ENCODE measurements around the gene FGF2. TPM values are rescaled to one million over a fixed set of nuclear protein-coding genes. Genes with fewer than 3 reads are reported as not detected.
A peak's percentile ranks its signal among the peaks of the same experiment; 100 is the strongest.

FGF2 gene
- total RNA-seq, 1 experiment from 2014 or later = 115 TPM

DNA sequence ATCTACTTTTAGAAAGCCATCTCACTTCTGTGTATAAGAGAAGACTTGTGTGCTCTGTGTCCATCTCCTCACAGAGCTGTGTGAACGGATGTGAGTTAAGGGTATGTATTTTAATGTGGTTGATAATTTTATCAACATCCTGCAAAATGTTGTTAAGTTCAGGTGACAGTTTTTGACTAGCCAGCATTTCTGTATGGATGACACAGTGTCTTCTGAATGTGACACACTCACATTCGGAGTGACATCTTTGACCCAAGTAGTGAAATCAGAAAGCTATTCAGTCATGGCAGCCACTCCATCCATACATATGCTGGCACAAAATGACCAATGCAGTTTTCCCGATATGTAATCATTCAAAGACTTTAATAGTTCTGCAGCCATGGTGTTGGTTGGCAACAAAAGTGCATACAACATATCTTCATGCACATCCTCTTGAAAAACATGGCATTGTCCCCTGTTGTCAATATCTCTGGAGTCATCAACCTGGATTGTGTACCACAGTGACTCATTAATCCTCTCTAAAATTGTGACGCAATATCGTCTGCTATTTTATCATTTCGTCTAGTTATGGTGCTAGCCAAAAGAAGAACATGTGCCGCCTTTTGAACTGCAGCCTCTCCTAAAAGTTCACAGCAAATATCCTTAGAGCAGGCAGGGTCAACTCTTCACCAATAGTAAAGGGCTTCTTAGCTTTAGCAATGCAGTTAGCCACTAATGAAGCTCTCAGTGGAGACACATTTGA is 6.8 kb upstream of the FGF2 start (continued):
- TF ChIP-seq, protein P1, sequence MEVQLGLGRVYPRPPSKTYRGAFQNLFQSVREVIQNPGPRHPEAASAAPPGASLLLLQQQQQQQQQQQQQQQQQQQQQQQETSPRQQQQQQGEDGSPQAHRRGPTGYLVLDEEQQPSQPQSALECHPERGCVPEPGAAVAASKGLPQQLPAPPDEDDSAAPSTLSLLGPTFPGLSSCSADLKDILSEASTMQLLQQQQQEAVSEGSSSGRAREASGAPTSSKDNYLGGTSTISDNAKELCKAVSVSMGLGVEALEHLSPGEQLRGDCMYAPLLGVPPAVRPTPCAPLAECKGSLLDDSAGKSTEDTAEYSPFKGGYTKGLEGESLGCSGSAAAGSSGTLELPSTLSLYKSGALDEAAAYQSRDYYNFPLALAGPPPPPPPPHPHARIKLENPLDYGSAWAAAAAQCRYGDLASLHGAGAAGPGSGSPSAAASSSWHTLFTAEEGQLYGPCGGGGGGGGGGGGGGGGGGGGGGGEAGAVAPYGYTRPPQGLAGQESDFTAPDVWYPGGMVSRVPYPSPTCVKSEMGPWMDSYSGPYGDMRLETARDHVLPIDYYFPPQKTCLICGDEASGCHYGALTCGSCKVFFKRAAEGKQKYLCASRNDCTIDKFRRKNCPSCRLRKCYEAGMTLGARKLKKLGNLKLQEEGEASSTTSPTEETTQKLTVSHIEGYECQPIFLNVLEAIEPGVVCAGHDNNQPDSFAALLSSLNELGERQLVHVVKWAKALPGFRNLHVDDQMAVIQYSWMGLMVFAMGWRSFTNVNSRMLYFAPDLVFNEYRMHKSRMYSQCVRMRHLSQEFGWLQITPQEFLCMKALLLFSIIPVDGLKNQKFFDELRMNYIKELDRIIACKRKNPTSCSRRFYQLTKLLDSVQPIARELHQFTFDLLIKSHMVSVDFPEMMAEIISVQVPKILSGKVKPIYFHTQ (CRISPR knock-in tag; IDR thresholded peaks at IDR 0.05) = no peak
- TF ChIP-seq, protein P2, sequence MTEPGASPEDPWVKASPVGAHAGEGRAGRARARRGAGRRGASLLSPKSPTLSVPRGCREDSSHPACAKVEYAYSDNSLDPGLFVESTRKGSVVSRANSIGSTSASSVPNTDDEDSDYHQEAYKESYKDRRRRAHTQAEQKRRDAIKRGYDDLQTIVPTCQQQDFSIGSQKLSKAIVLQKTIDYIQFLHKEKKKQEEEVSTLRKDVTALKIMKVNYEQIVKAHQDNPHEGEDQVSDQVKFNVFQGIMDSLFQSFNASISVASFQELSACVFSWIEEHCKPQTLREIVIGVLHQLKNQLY (CRISPR knock-in tag; IDR thresholded peaks at IDR 0.05) = no peak
- TF ChIP-seq, protein P3, sequence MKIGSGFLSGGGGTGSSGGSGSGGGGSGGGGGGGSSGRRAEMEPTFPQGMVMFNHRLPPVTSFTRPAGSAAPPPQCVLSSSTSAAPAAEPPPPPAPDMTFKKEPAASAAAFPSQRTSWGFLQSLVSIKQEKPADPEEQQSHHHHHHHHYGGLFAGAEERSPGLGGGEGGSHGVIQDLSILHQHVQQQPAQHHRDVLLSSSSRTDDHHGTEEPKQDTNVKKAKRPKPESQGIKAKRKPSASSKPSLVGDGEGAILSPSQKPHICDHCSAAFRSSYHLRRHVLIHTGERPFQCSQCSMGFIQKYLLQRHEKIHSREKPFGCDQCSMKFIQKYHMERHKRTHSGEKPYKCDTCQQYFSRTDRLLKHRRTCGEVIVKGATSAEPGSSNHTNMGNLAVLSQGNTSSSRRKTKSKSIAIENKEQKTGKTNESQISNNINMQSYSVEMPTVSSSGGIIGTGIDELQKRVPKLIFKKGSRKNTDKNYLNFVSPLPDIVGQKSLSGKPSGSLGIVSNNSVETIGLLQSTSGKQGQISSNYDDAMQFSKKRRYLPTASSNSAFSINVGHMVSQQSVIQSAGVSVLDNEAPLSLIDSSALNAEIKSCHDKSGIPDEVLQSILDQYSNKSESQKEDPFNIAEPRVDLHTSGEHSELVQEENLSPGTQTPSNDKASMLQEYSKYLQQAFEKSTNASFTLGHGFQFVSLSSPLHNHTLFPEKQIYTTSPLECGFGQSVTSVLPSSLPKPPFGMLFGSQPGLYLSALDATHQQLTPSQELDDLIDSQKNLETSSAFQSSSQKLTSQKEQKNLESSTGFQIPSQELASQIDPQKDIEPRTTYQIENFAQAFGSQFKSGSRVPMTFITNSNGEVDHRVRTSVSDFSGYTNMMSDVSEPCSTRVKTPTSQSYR (CRISPR knock-in tag; IDR thresholded peaks at IDR 0.05) = no peak
- TF ChIP-seq, protein P4, sequence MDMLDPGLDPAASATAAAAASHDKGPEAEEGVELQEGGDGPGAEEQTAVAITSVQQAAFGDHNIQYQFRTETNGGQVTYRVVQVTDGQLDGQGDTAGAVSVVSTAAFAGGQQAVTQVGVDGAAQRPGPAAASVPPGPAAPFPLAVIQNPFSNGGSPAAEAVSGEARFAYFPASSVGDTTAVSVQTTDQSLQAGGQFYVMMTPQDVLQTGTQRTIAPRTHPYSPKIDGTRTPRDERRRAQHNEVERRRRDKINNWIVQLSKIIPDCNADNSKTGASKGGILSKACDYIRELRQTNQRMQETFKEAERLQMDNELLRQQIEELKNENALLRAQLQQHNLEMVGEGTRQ (CRISPR knock-in tag; IDR thresholded peaks at IDR 0.05) = no peak
- TF ChIP-seq, protein P5, sequence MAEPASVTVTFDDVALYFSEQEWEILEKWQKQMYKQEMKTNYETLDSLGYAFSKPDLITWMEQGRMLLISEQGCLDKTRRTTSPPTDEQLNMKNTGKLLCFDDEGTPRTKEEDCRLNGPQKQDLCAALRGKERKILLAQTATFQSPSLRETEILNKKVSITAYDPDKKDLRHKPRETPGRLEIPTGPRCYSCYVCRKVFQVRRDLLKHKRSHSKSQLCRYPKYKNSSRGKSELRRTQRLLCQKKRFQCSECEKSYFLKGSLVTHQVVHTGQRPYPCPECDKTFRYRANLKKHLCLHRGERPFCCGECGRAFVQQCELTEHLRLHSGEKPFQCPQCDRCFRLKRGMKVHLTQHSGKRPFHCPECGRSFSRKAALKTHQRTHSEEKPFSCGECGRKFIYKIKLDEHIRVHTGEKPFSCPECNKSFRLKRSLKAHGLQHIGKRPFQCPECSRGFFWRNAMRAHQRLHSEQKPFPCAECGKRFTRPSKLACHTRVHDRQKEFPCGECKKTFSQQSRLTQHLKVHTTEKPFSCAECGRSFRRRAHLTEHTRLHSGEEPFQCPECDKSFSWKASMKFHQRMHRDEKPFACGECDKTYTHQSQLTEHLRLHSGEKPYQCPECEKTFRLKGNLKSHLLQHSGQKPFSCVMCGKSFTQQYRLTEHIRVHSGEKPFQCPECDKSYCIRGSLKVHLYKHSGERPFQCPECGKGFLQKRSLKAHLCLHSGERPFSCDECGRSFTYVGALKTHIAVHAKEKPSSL (CRISPR knock-in tag; conservative IDR thresholded peaks at IDR 0.05) = no peak
- TF ChIP-seq, protein P6, sequence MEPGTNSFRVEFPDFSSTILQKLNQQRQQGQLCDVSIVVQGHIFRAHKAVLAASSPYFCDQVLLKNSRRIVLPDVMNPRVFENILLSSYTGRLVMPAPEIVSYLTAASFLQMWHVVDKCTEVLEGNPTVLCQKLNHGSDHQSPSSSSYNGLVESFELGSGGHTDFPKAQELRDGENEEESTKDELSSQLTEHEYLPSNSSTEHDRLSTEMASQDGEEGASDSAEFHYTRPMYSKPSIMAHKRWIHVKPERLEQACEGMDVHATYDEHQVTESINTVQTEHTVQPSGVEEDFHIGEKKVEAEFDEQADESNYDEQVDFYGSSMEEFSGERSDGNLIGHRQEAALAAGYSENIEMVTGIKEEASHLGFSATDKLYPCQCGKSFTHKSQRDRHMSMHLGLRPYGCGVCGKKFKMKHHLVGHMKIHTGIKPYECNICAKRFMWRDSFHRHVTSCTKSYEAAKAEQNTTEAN (CRISPR knock-in tag; IDR thresholded peaks at IDR 0.05) = no peak
- TF ChIP-seq ZNF396 (CRISPR knock-in tag; IDR thresholded peaks at IDR 0.05; ENCODE audit: borderline replicate concordance) = no peak
- TF ChIP-seq NR1H2 (CRISPR knock-in tag; IDR thresholded peaks at IDR 0.05) = no peak
- no peak for TF ChIP-seq IRF2 (CRISPR knock-in tag; IDR thresholded peaks at IDR 0.05; ENCODE audit: borderline replicate concordance, low read depth)

DNA sequence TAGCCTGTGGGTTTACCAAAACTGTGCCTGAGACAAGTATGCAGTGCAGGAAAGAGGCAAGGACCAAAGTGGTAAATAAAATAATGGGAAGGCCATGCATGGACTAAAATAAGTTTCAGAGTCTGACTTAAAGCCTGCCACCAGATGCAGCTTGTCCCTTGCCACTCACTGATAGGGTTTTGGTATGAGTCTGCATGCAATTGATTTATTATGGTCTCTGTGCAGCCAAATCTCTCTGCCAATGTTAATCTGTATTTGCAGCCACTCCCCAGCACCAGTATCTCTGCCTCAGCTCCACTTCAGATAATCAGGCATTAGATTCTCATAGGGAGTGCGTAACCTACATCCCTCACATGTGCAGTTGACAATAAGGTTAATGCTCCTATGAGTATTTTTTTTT is 5.5 kb upstream of the FGF2 start:
- TF ChIP-seq, protein P7, sequence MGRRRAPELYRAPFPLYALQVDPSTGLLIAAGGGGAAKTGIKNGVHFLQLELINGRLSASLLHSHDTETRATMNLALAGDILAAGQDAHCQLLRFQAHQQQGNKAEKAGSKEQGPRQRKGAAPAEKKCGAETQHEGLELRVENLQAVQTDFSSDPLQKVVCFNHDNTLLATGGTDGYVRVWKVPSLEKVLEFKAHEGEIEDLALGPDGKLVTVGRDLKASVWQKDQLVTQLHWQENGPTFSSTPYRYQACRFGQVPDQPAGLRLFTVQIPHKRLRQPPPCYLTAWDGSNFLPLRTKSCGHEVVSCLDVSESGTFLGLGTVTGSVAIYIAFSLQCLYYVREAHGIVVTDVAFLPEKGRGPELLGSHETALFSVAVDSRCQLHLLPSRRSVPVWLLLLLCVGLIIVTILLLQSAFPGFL (CRISPR knock-in tag; IDR thresholded peaks at IDR 0.05; ENCODE audit: borderline replicate concordance) = no peak
- TF ChIP-seq ZNF423 (CRISPR knock-in tag; IDR thresholded peaks at IDR 0.05) (no peak), TCF7 (CRISPR knock-in tag; IDR thresholded peaks at IDR 0.05; ENCODE audit: low read depth) (no peak), FOXK1 (CRISPR knock-in tag; IDR thresholded peaks at IDR 0.05) (no peak), ZBTB21 (CRISPR knock-in tag; IDR thresholded peaks at IDR 0.05; ENCODE audit: borderline replicate concordance) (no peak), RELA (CRISPR knock-in tag; IDR thresholded peaks at IDR 0.05; ENCODE audit: borderline replicate concordance) (no peak), ZNF219 (CRISPR knock-in tag; IDR thresholded peaks at IDR 0.05; ENCODE audit: borderline replicate concordance) (no peak), ATF1 (CRISPR knock-in tag; IDR thresholded peaks at IDR 0.05) (no peak)
- TF ChIP-seq, protein P8, sequence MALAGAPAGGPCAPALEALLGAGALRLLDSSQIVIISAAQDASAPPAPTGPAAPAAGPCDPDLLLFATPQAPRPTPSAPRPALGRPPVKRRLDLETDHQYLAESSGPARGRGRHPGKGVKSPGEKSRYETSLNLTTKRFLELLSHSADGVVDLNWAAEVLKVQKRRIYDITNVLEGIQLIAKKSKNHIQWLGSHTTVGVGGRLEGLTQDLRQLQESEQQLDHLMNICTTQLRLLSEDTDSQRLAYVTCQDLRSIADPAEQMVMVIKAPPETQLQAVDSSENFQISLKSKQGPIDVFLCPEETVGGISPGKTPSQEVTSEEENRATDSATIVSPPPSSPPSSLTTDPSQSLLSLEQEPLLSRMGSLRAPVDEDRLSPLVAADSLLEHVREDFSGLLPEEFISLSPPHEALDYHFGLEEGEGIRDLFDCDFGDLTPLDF (CRISPR knock-in tag; IDR thresholded peaks at IDR 0.05) = no peak
- DNase-seq (ENCODE audit: low spot score) (no peak), ATAC-seq (no peak)
- Mint-ChIP-seq H3K9me3 (no peaks in the 10 kb centered on the region), H3K27ac (peak overlapping the region; percentile 68), H3K36me3 (no peaks in the 10 kb centered on the region), H3K4me3 (no peak overlapping the region), H3K27me3 (ENCODE audit: low read depth) (no peaks in the 10 kb centered on the region), H3K4me1 (peaks cover 40% of the 10 kb centered on the region)
- ChIA-PET CTCF (interaction anchor here (1.0 kb wide), 1 partner anchor 63 kb away, joined by 3 read pairs; no protein-coding TSS in a partner anchor), POLR2A (no interaction called here)
